ENCODE results near the gene S100A9. TPM values are rescaled to one million over a fixed set of nuclear protein-coding genes. Genes with fewer than 3 reads are reported as not detected.
"Not testable (repeated sequence)": the region's sequence is repeated elsewhere in the genome, so short reads cannot be mapped to it uniquely, and the experiment has no call there.

Gene S100A9
- polyA plus RNA-seq, 4 donors = 57.0 to 509 (median 97.5) TPM

GRCh38 chr1:153405825-153406599, 48.4 kb downstream of the S100A9 start:
- not testable (repeated sequence) for H3K4me1 ChIP-seq (ENCODE audit: control insufficient read depth in 3 of 3, insufficient read depth in 2 of 3, low read depth in 1 of 3, low read length in 2 of 3); DNase-seq; H3K9me3 ChIP-seq (ENCODE audit: control insufficient read depth in 2 of 2, insufficient read depth in 1 of 2, low read depth in 1 of 2, low read length in 1 of 2); H3K27me3 ChIP-seq (ENCODE audit: control insufficient read depth in 3 of 3, insufficient read depth in 3 of 3, low read length in 3 of 3); FAIRE-seq; H3K27ac ChIP-seq (ENCODE audit: low read depth in 1 of 3, low read length in 2 of 3); H3K4me3 ChIP-seq (ENCODE audit: low read depth in 1 of 3, low read length in 3 of 3); H3K36me3 ChIP-seq (ENCODE audit: control insufficient read depth in 3 of 3, insufficient read depth in 2 of 3, low read depth in 1 of 3, low read length in 3 of 3)
- WGBS, 3 donors = 68 to 78% (median 75%) methylated on average over 6 of the region's 6 CpGs

DNA sequence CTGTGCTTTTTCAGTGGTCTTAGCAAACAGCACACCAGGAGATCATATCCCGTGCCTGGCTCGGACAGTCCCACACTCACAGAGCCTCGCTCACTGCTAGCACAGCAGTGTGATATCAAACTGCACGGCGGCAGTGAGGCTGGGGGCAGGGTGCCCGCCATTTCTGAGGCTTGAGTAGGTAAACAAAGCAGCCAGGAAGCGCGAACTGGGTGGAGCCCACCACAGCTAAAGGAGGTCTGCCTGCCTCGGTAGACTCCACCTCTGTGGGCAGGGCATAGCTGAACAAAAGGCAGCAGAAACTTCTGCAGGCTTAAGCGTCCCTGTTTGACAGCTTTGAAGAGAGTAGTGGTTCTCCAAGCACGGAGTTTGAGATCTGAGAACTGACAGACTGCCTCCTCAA, 49.6 kb downstream of the S100A9 start:
- H3K4me1 ChIP-seq (ENCODE audit: control insufficient read depth in 3 of 3, insufficient read depth in 2 of 3, low read depth in 1 of 3, low read length in 2 of 3); DNase-seq; H3K36me3 ChIP-seq (ENCODE audit: control insufficient read depth in 3 of 3, insufficient read depth in 2 of 3, low read depth in 1 of 3, low read length in 3 of 3); H3K4me3 ChIP-seq (ENCODE audit: low read depth in 1 of 3, low read length in 3 of 3); H3K27ac ChIP-seq (ENCODE audit: low read depth in 1 of 3, low read length in 2 of 3); H3K27me3 ChIP-seq (ENCODE audit: control insufficient read depth in 3 of 3, insufficient read depth in 3 of 3, low read length in 3 of 3); FAIRE-seq; H3K9me3 ChIP-seq (ENCODE audit: control insufficient read depth in 2 of 2, insufficient read depth in 1 of 2, low read depth in 1 of 2, low read length in 1 of 2): not testable (repeated sequence)
- WGBS, 3 donors = 45 to 54% (median 51%) methylated on average over 11 of the region's 11 CpGs

Other genes starting within 250 kb of the S100A9 start
- under 1 TPM in 1 of 4 donors, not detected in 3; 0.10 TPM for gene SPRR2F, start 244.3 kb upstream of the S100A9 start, polyA plus RNA-seq
- gene SPRR2G, start 207.0 kb upstream of the S100A9 start, polyA plus RNA-seq = not detected
- gene LELP1, start 154.4 kb upstream of the S100A9 start, polyA plus RNA-seq = not detected
- gene PRR9, start 140.3 kb upstream of the S100A9 start, polyA plus RNA-seq = not detected
- not detected for gene LORICRIN, start 98.2 kb upstream of the S100A9 start, polyA plus RNA-seq
- under 1 TPM in 1 of 4 donors, not detected in 3; 0.07 TPM for gene PGLYRP3, start 44.9 kb upstream of the S100A9 start, polyA plus RNA-seq
- gene PGLYRP4, start 9.0 kb upstream of the S100A9 start, polyA plus RNA-seq = under 1 TPM in 2 of 4 donors, not detected in 2; 0.18 to 0.33 TPM
- 1 to 10 TPM in 2 of 4 donors, under 1 TPM in 1, not detected in 1; 0.85 to 6.7 (median 2.8) TPM for gene S100A12, start 17.8 kb downstream of the S100A9 start, polyA plus RNA-seq
- gene S100A8, start 33.2 kb downstream of the S100A9 start, polyA plus RNA-seq = 100 to 1,000 TPM in 2 of 4 donors, 10 to 100 TPM in 2; 10.2 to 208 (median 86.3) TPM
- gene S100A7A, start 58.7 kb downstream of the S100A9 start, polyA plus RNA-seq = not detected
- gene S100A7, start 102.8 kb downstream of the S100A9 start, polyA plus RNA-seq = not detected
- 1,000 to 10,000 TPM in 3 of 4 donors, 100 to 1,000 TPM in 1; 313 to 4,929 (median 1,988) TPM for gene S100A6, start 178.1 kb downstream of the S100A9 start, polyA plus RNA-seq
- gene S100A5, start 183.1 kb downstream of the S100A9 start, polyA plus RNA-seq = under 1 TPM in 1 of 4 donors, not detected in 3; 0.18 TPM
- 100 to 1,000 TPM in 2 of 4 donors, 10 to 100 TPM in 1, 1 to 10 TPM in 1; 7.6 to 230 (median 78.7) TPM for gene S100A4, start 188.0 kb downstream of the S100A9 start, polyA plus RNA-seq
- gene S100A3, start 191.4 kb downstream of the S100A9 start, polyA plus RNA-seq = 1 to 10 TPM in 2 of 4 donors, under 1 TPM in 1, not detected in 1; 0.06 to 4.3 (median 2.1) TPM
- gene S100A2, start 208.0 kb downstream of the S100A9 start, polyA plus RNA-seq = 1 to 10 TPM in 3 of 4 donors, under 1 TPM in 1; 0.43 to 9.8 (median 4.5) TPM

Measured in small intestine (tissue), 7 donors.